ENCODE data around the gene SHTN1.

The SHTN1 gene

GRCh38 chr10:116840389-116841075, 164.5 kb downstream of the SHTN1 start:
- no peak for DNase-seq (ENCODE audit: low read depth)
- no peak for TF ChIP-seq CTCF (IDR thresholded peaks at IDR 0.05; ENCODE audit: control insufficient read depth, insufficient read depth, low read depth, low read length, missing control alignments)
- H3K4me3 ChIP-seq (ENCODE audit: control insufficient read depth, low read depth, low read length) = no peak overlapping the region

GRCh38 chr10:116838143-116838725, 166.8 kb downstream of the SHTN1 start:
- no peak for DNase-seq (ENCODE audit: low read depth)
- no peak overlapping the region for H3K4me3 ChIP-seq (ENCODE audit: control insufficient read depth, low read depth, low read length)
- TF ChIP-seq CTCF (IDR thresholded peaks at IDR 0.05; ENCODE audit: control insufficient read depth, insufficient read depth, low read depth, low read length, missing control alignments) = no peak

- no peak for DNase-seq (ENCODE audit: low read depth)
- no peak overlapping the region for H3K4me3 ChIP-seq (ENCODE audit: control insufficient read depth, low read depth, low read length)
- peak; percentile 22 for TF ChIP-seq CTCF (IDR thresholded peaks at IDR 0.05; ENCODE audit: control insufficient read depth, insufficient read depth, low read depth, low read length, missing control alignments)
These were observed 168.0 kb downstream of the SHTN1 start for GRCh38 chr10:116836902-116837523.

- no peak for DNase-seq (ENCODE audit: low read depth)
- no peak overlapping the region for H3K4me3 ChIP-seq (ENCODE audit: control insufficient read depth, low read depth, low read length)
- TF ChIP-seq CTCF (IDR thresholded peaks at IDR 0.05; ENCODE audit: control insufficient read depth, insufficient read depth, low read depth, low read length, missing control alignments) = no peak
These were observed 168.9 kb downstream of the SHTN1 start for GRCh38 chr10:116836083-116836482.

GRCh38 chr10:116835658-116836057, 169.3 kb downstream of the SHTN1 start:
- DNase-seq (ENCODE audit: low read depth) = no peak
- H3K4me3 ChIP-seq (ENCODE audit: control insufficient read depth, low read depth, low read length) = no peak overlapping the region
- no peak for TF ChIP-seq CTCF (IDR thresholded peaks at IDR 0.05; ENCODE audit: control insufficient read depth, insufficient read depth, low read depth, low read length, missing control alignments)

GRCh38 chr10:116833986-116834985, 170.7 kb downstream of the SHTN1 start:
- no peak for DNase-seq (ENCODE audit: low read depth)
- no peak for TF ChIP-seq CTCF (IDR thresholded peaks at IDR 0.05; ENCODE audit: control insufficient read depth, insufficient read depth, low read depth, low read length, missing control alignments)

More at GRCh38 chr10:116833986-116834985, 170.7 kb downstream of the SHTN1 start:
- H3K4me3 ChIP-seq (ENCODE audit: control insufficient read depth, low read depth, low read length) = no peak overlapping the region
